Uterus (tissue), 2 donors: ENCODE data around the gene GSG1L.

Experiments used
- CTCF ChIP-seq, 4 experiments: fragments of 200-600 bp in 2 of 4; fragments of 450-650 bp in 2 of 4; sonication (generic) in 2 of 4; IDR thresholded peaks; one replicate each; pipeline ENCODE4 v1.5.1; 2016 to 2019; ENCODE audit warnings: antibody characterized with exemption in 4 of 4, mild to moderate bottlenecking in 2 of 4, moderate library complexity in 1 of 4
- POLR2A ChIP-seq, 2 donors: fragments of 450-650 bp; IDR thresholded peaks; one replicate each; pipeline ENCODE4 v1.6.1; 2016; ENCODE audit warnings: antibody characterized with exemption in 2 of 2, mild to moderate bottlenecking in 1 of 2, moderate library complexity in 1 of 2

GRCh38 chr16:28100810-28101532, 37.5 kb upstream of the GSG1L start:
- no peak for TF ChIP-seq CTCF (IDR thresholded peaks at IDR 0.05)
- TF ChIP-seq POLR2A (IDR thresholded peaks at IDR 0.05): no peak
